ENCODE data around the gene ACADVL. TPM values are rescaled to one million over a fixed set of nuclear protein-coding genes. Genes with fewer than 3 reads are reported as not detected.

Gene ACADVL
- total and polyA plus RNA-seq, 2 donors (not counting 1 experiment from before 2014, with no cell fraction given) = 640 to 696 TPM

GRCh38 chr17:7221278-7222092 is 1.7 kb downstream of the ACADVL start:
- peaks cover 7% of the 10 kb centered on the region for H3K79me2 ChIP-seq (ENCODE audit: control insufficient read depth, insufficient read depth, low read length)
- no peaks in the 10 kb centered on the region for H4K20me1 ChIP-seq (ENCODE audit: control insufficient read depth, insufficient read depth, low read length, poor library complexity, severe bottlenecking)
- Mint-ChIP-seq H3K27me3 (no peaks in the 10 kb centered on the region), H3K4me3 (peak overlapping the region; percentile 97), H3K4me1 (peaks cover 38% of the 10 kb centered on the region), H3K27ac (peak overlapping the region; percentile 93), H3K9me3 (ENCODE audit: insufficient read depth) (no peaks in the 10 kb centered on the region)
- no peak overlapping the region for H3K9ac ChIP-seq (ENCODE audit: low read length)
- peaks cover 0 to 37% of the 10 kb centered on the region in 2 experiments for H3K36me3 ChIP-seq (replicated peaks in 1 of 2; ENCODE audit: control extremely low read depth in 1 of 2, control insufficient read depth in 1 of 2, extremely low read depth in 1 of 2, insufficient read depth in 2 of 2, low read length in 1 of 2)
- no peaks in the 10 kb centered on the region for H3K27me3 ChIP-seq (replicated peaks in 1 of 4; ENCODE audit: control extremely low read depth in 1 of 4, control insufficient read depth in 3 of 4, insufficient read depth in 4 of 4, low read length in 3 of 4)
- ChIA-PET CTCF (interaction anchor here (0.9 to 3.8 kb wide), 15 partner anchors 8 to 216 kb away, joined by 3 to 47 read pairs (median 5); partner anchors contain the start of genes ACAP1, DVL2, GABARAP and PHF23), POLR2A (interaction anchor here (2.1 to 9.1 kb wide), 2 partner anchors 16 to 30 kb away, joined by 7 to 157 read pairs; partner anchors contain the start of genes CTDNEP1, DVL2, ELP5 and GABARAP)
- DNase-seq (no peak), ATAC-seq (ENCODE audit: low read depth) (no peak)
- H3K4me3 ChIP-seq (ENCODE audit: control extremely low read depth in 1 of 5, extremely low read depth in 1 of 5, insufficient read depth in 1 of 5, low read depth in 2 of 5, low read length in 4 of 5) = no peak overlapping the region
- intact Hi-C loops (cut with micrococcal nuclease) = loop anchor here (1.0 to 2.0 kb wide), 2 partner anchors 59 to 75 kb away; no protein-coding TSS in a partner anchor
- no peak for TF ChIP-seq EZH2 (IDR thresholded peaks at IDR 0.05; ENCODE audit: borderline replicate concordance, insufficient read depth, low read depth, low read length, poor library complexity, severe bottlenecking)
- TF ChIP-seq CTCF (IDR thresholded peaks at IDR 0.05) = no peak
- H3K9me3 ChIP-seq (ENCODE audit: control extremely low read depth in 1 of 3, control insufficient read depth in 2 of 3, insufficient read depth in 1 of 3, low read length in 2 of 3) = no peaks in the 10 kb centered on the region
- H3K27ac ChIP-seq (ENCODE audit: low read length in 2 of 2) = no peak overlapping the region
- 89% methylated on average over 9 of the region's 10 CpGs for WGBS (ENCODE audit: insufficient coverage)
- H2AFZ ChIP-seq (ENCODE audit: insufficient read depth, low read depth, low read length, poor library complexity, severe bottlenecking) = no peak overlapping the region
- peaks cover 18 to 40% of the 10 kb centered on the region in 2 donors for H3K4me1 ChIP-seq (ENCODE audit: control insufficient read depth in 2 of 2, insufficient read depth in 2 of 2, low read length in 2 of 2)
- peak overlapping the region; percentile 94 for H3K4me2 ChIP-seq (replicated peaks; ENCODE audit: low read depth, low read length, poor library complexity, severe bottlenecking)

Data from B cell (primary cell).